ENCODE measurements around the gene NFILZ.
A peak's percentile ranks its signal among the peaks of the same experiment; 100 is the strongest.
"Not testable (repeated sequence)": the region's sequence is repeated elsewhere in the genome, so short reads cannot be mapped to it uniquely, and the experiment has no call there.

NFILZ gene

GRCh38 chr19:8615024-8615423 is 15.4 kb upstream of the NFILZ start:
- Histone ChIP-seq H4K20me1 (ENCODE audit: low read depth, low read length) (no peaks in the 10 kb centered on the region), H3K9me2 (replicated peaks; ENCODE audit: insufficient read depth, low read length) (no peaks in the 10 kb centered on the region), H3K79me2 (ENCODE audit: insufficient read depth, low read length) (no peaks in the 10 kb centered on the region), H3K27ac (ENCODE audit: low read depth, low read length) (no peak overlapping the region), H3K4me2 (ENCODE audit: low read depth, low read length, poor library complexity, severe bottlenecking) (no peak overlapping the region), H3K4me3 (ENCODE audit: insufficient read depth, low read length, poor library complexity, severe bottlenecking) (no peak overlapping the region), H3K36me3 (ENCODE audit: low read length) (no peaks in the 10 kb centered on the region), H3K9ac (ENCODE audit: low read length) (no peak overlapping the region), H3K27me3 (ENCODE audit: low read length) (no peaks in the 10 kb centered on the region), H2AFZ (ENCODE audit: low read depth, low read length, severe bottlenecking) (no peak overlapping the region), H3K9me3 (ENCODE audit: insufficient read depth, low read length) (no peaks in the 10 kb centered on the region), H3F3A (ENCODE audit: insufficient read depth) (no peaks in the 10 kb centered on the region)
- no peak for TF ChIP-seq CTCF (IDR thresholded peaks at IDR 0.05; ENCODE audit: insufficient read depth, low read length, poor library complexity, severe bottlenecking)
- no peak for TF ChIP-seq EZH2phosphoT487 (conservative IDR thresholded peaks at IDR 0.05; ENCODE audit: low read length)

GRCh38 chr19:8615813-8616596 is 14.4 kb upstream of the NFILZ start:
- H3K79me2 ChIP-seq (ENCODE audit: insufficient read depth, low read length) = no peaks in the 10 kb centered on the region
- no peaks in the 10 kb centered on the region for H4K20me1 ChIP-seq (ENCODE audit: low read depth, low read length)
- no peaks in the 10 kb centered on the region for H3F3A ChIP-seq (ENCODE audit: insufficient read depth)
- no peak overlapping the region for H3K4me3 ChIP-seq (ENCODE audit: insufficient read depth, low read length, poor library complexity, severe bottlenecking)
- H3K9me2 ChIP-seq (replicated peaks; ENCODE audit: insufficient read depth, low read length) = no peaks in the 10 kb centered on the region
- H2AFZ ChIP-seq (ENCODE audit: low read depth, low read length, severe bottlenecking) = no peak overlapping the region
- peak; percentile 84 for TF ChIP-seq CTCF (IDR thresholded peaks at IDR 0.05; ENCODE audit: insufficient read depth, low read length, poor library complexity, severe bottlenecking)
- no peak for TF ChIP-seq EZH2phosphoT487 (conservative IDR thresholded peaks at IDR 0.05; ENCODE audit: low read length)
- H3K27me3 ChIP-seq (ENCODE audit: low read length) = no peaks in the 10 kb centered on the region
- no peaks in the 10 kb centered on the region for H3K36me3 ChIP-seq (ENCODE audit: low read length)
- no peaks in the 10 kb centered on the region for H3K9me3 ChIP-seq (ENCODE audit: insufficient read depth, low read length)
- no peak overlapping the region for H3K9ac ChIP-seq (ENCODE audit: low read length)
- no peak overlapping the region for H3K4me2 ChIP-seq (ENCODE audit: low read depth, low read length, poor library complexity, severe bottlenecking)
- H3K27ac ChIP-seq (ENCODE audit: low read depth, low read length) = no peak overlapping the region

- H3K9ac ChIP-seq (ENCODE audit: low read length) = no peak overlapping the region
- H4K20me1 ChIP-seq (ENCODE audit: low read depth, low read length) = no peaks in the 10 kb centered on the region
- H2AFZ ChIP-seq (ENCODE audit: low read depth, low read length, severe bottlenecking) = no peak overlapping the region
- H3K27ac ChIP-seq (ENCODE audit: low read depth, low read length) = no peak overlapping the region
- H3K27me3 ChIP-seq (ENCODE audit: low read length) = no peaks in the 10 kb centered on the region
- H3K79me2 ChIP-seq (ENCODE audit: insufficient read depth, low read length) = no peaks in the 10 kb centered on the region
- no peaks in the 10 kb centered on the region for H3K9me2 ChIP-seq (replicated peaks; ENCODE audit: insufficient read depth, low read length)
- TF ChIP-seq EZH2phosphoT487 (conservative IDR thresholded peaks at IDR 0.05; ENCODE audit: low read length) (no peak), CTCF (IDR thresholded peaks at IDR 0.05; ENCODE audit: insufficient read depth, low read length, poor library complexity, severe bottlenecking) (no peak)
- no peak overlapping the region for H3K4me3 ChIP-seq (ENCODE audit: insufficient read depth, low read length, poor library complexity, severe bottlenecking)
- H3F3A ChIP-seq (ENCODE audit: insufficient read depth) = no peaks in the 10 kb centered on the region
- no peaks in the 10 kb centered on the region for H3K36me3 ChIP-seq (ENCODE audit: low read length)
- H3K4me2 ChIP-seq (ENCODE audit: low read depth, low read length, poor library complexity, severe bottlenecking) = no peak overlapping the region
- H3K9me3 ChIP-seq (ENCODE audit: insufficient read depth, low read length) = no peaks in the 10 kb centered on the region
These were observed 13.6 kb upstream of the NFILZ start for GRCh38 chr19:8616861-8617260.

GRCh38 chr19:8617325-8617724 is 13.1 kb upstream of the NFILZ start:
- not testable (repeated sequence) for H3K4me3 ChIP-seq (ENCODE audit: insufficient read depth, low read length, poor library complexity, severe bottlenecking); H3K27me3 ChIP-seq (ENCODE audit: low read length); H3K27ac ChIP-seq (ENCODE audit: low read depth, low read length); H3K36me3 ChIP-seq (ENCODE audit: low read length); H3F3A ChIP-seq (ENCODE audit: insufficient read depth); H3K9ac ChIP-seq (ENCODE audit: low read length); H3K79me2 ChIP-seq (ENCODE audit: insufficient read depth, low read length); H3K9me2 ChIP-seq (replicated peaks; ENCODE audit: insufficient read depth, low read length); H3K9me3 ChIP-seq (ENCODE audit: insufficient read depth, low read length); H2AFZ ChIP-seq (ENCODE audit: low read depth, low read length, severe bottlenecking); H4K20me1 ChIP-seq (ENCODE audit: low read depth, low read length); H3K4me2 ChIP-seq (ENCODE audit: low read depth, low read length, poor library complexity, severe bottlenecking)

All from SU-DHL-6 (cell line).